Endothelial cell of umbilical vein (primary cell): ENCODE results near the gene PHC2. TPM values are rescaled to one million over a fixed set of nuclear protein-coding genes. Genes with fewer than 3 reads are reported as not detected.

ENCODE experiments used
- BruUV-seq: library from RNA; stranded (reverse); fragments of 400-500 nt; replicated peaks from 2 replicates; lab custom pipeline; 2021; lab: Mats Ljungman, UMichigan
- CTCF ChIA-PET: fragments of 300-600, 350-600 bp; sonication (Branson Sonifier 250); formaldehyde crosslinking; loops from one replicate; lab custom pipeline; 2021; ENCODE audit warnings: antibody characterized with exemption, inconsistent platforms; lab: Charles Lee
- POLR2A ChIA-PET: fragments of 300-600, 350-600 bp; sonication (Branson Sonifier 250); formaldehyde crosslinking; loops from one replicate; lab custom pipeline; 2021; ENCODE audit warnings: antibody characterized with exemption, inconsistent platforms; lab: Charles Lee
- DNase-seq: peaks from one replicate; pipeline ENCODE4 v3.0.0-alpha.2; 2011; ENCODE audit warnings: low read depth, low spot score
- FAIRE-seq: peaks from 2 replicates; lab custom pipeline; 2011; peaks lifted over from hg19 to GRCh38; lab: Jason Lieb, UNC
- H2AFZ ChIP-seq: 2 replicates; pipeline ENCODE4 v1.6.0; 2012; ENCODE audit warnings: low read depth, low read length, control low read depth, inconsistent platforms
- H3K27ac ChIP-seq: 2 replicates; pipeline ENCODE4 v1.5.1; 2011; ENCODE audit warnings: low read depth, mild to moderate bottlenecking, control low read depth, low read length, moderate library complexity; ENCODE audit not compliant: insufficient read depth
- H3K27me3 ChIP-seq, 2 experiments: 2 replicates each; pipeline versions ENCODE4 v1.6.0 to v1.6.1; 2011; ENCODE audit warnings: low read length in 2 of 2, mixed read lengths in 1 of 2; ENCODE audit not compliant: control insufficient read depth in 2 of 2, insufficient read depth in 2 of 2
- H3K36me3 ChIP-seq, 2 experiments: 2 replicates in 1 of 2; 3 replicates in 1 of 2; pipeline ENCODE4 v1.5.1; 2011; ENCODE audit warnings: low read length in 2 of 2, mild to moderate bottlenecking in 1 of 2, moderate library complexity in 1 of 2; ENCODE audit not compliant: control insufficient read depth in 2 of 2, insufficient read depth in 2 of 2; ENCODE audit errors: extremely low read depth in 1 of 2
- H3K4me1 ChIP-seq: 3 replicates; pipeline ENCODE4 v1.5.1; 2011; ENCODE audit warnings: mild to moderate bottlenecking, low read length; ENCODE audit not compliant: control insufficient read depth, insufficient read depth; ENCODE audit errors: extremely low read depth
- H3K4me2 ChIP-seq: 2 replicates; pipeline ENCODE4 v1.6.1; 2011; ENCODE audit warnings: low read length, control low read depth, mixed read lengths; ENCODE audit not compliant: insufficient read depth
- H3K4me3 ChIP-seq, 3 experiments: fragments of 200-600 bp in 1 of 3; sonication (generic), shearing (Covaris generic) in 1 of 3; replicated peaks in 1 of 3; 2 replicates each; pipeline ENCODE4 v1.5.1; 2011 to 2016; ENCODE audit warnings: control low read depth in 3 of 3, low read length in 3 of 3, mild to moderate bottlenecking in 2 of 3, inconsistent platforms in 1 of 3, low read depth in 1 of 3, moderate library complexity in 1 of 3; ENCODE audit not compliant: insufficient read depth in 1 of 3
- H3K79me2 ChIP-seq: 2 replicates; pipeline ENCODE4 v1.6.0; 2012; ENCODE audit warnings: low read length, inconsistent platforms; ENCODE audit not compliant: control insufficient read depth, insufficient read depth
- H3K9ac ChIP-seq: replicated peaks from 2 replicates; pipeline ENCODE3; 2011; ENCODE audit warnings: low read length, control low read depth; ENCODE audit not compliant: insufficient read depth; ENCODE audit errors: extremely low read depth
- H3K9me1 ChIP-seq: replicated peaks from 3 replicates; pipeline ENCODE4 v1.6.0; 2011; ENCODE audit warnings: mild to moderate bottlenecking, low read length; ENCODE audit not compliant: control insufficient read depth, insufficient read depth; ENCODE audit errors: extremely low read depth
- H3K9me3 ChIP-seq: replicated peaks from 2 replicates; pipeline ENCODE4 v1.5.1; 2012; ENCODE audit warnings: low read length, inconsistent platforms; ENCODE audit not compliant: control insufficient read depth, insufficient read depth
- H4K20me1 ChIP-seq: replicated peaks from 2 replicates; pipeline ENCODE3; 2011; ENCODE audit warnings: mild to moderate bottlenecking, low read length; ENCODE audit not compliant: control insufficient read depth, insufficient read depth; ENCODE audit errors: extremely low read depth
- CTCF ChIP-seq, 2 donors: IDR thresholded peaks; 1 replicate in 1 of 2; 2 replicates in 1 of 2; pipeline ENCODE4 v1.5.1; 2011; ENCODE audit warnings: low read length in 2 of 2, mild to moderate bottlenecking in 2 of 2, moderate library complexity in 2 of 2, control low read depth in 1 of 2, inconsistent platforms in 1 of 2, low read depth in 1 of 2; ENCODE audit not compliant: insufficient read depth in 1 of 2; ENCODE audit errors: extremely low read depth in 1 of 2
- EZH2 ChIP-seq: IDR thresholded peaks from 2 replicates; pipeline ENCODE4 v1.6.1; 2012; ENCODE audit warnings: borderline replicate concordance, low read depth, mild to moderate bottlenecking, moderate library complexity, low read length, inconsistent platforms; ENCODE audit not compliant: severe bottlenecking
- FOS ChIP-seq: IDR thresholded peaks from 2 replicates; pipeline ENCODE4 v1.6.1; 2011; ENCODE audit warnings: mild to moderate bottlenecking, low read length, moderate library complexity, borderline replicate concordance; ENCODE audit not compliant: insufficient read depth
- GATA2 ChIP-seq: IDR thresholded peaks from 2 replicates; pipeline ENCODE4 v1.7.0; 2011; ENCODE audit warnings: low read depth, mild to moderate bottlenecking, moderate library complexity, mixed read lengths, low read length; ENCODE audit not compliant: insufficient read length, insufficient read depth
- JUN ChIP-seq: IDR thresholded peaks from 2 replicates; pipeline ENCODE4 v1.6.1; 2011; ENCODE audit warnings: borderline replicate concordance, low read depth; ENCODE audit not compliant: insufficient read length, insufficient read depth
- MAX ChIP-seq: IDR thresholded peaks from 2 replicates; pipeline ENCODE4 v1.6.1; 2011; ENCODE audit not compliant: insufficient read depth, insufficient read length
- MYC ChIP-seq: IDR thresholded peaks from one replicate; pipeline ENCODE4 v1.6.1; 2011; ENCODE audit warnings: mild to moderate bottlenecking, low read depth, low read length
- POLR2A ChIP-seq: IDR thresholded peaks from 2 replicates; pipeline ENCODE4 v1.6.1; 2012; ENCODE audit warnings: low read depth, mild to moderate bottlenecking, control low read depth, low read length
- POLR2AphosphoS5 ChIP-seq: IDR thresholded peaks from 2 replicates; pipeline ENCODE4 v1.6.1; 2012; ENCODE audit warnings: low read depth, mild to moderate bottlenecking, control low read depth, low read length, moderate library complexity; ENCODE audit not compliant: insufficient read depth
- dilution Hi-C: fragments of 300-500 bp; cut with MboI; formaldehyde crosslinking; loops from one replicate; pipeline ENCODE4 v1.15.0; 2019; ENCODE audit warnings: low sequenced_read_pairs; ENCODE audit not compliant: extremely low pct_ligation_motif_present
- intact Hi-C: fragments of 100-400 bp; cut with micrococcal nuclease; formaldehyde crosslinking; loops from one replicate; pipeline ENCODE4 v1.10.0; 2022
- polyA plus RNA-seq, 4 experiments: library from polyadenylated mRNA; depleted of rRNA in 3 of 4; stranded (reverse) in 3 of 4; unstranded in 1 of 4; fragments of >200 nt; gene quantifications; 2 replicates each; pipeline versions ENCODE4 v1.2.1 to v1.2.3, GENCODE V29; 2011 to 2012; ENCODE audit warnings: missing spikeins in 1 of 4
- total RNA-seq: library from RNA; stranded (reverse); gene quantifications from 2 replicates; pipeline ENCODE4 v1.2.3, GENCODE V29; 2021

The PHC2 gene
- total and polyA plus RNA-seq, 2 donors (not counting 3 experiments of a cell fraction or from before 2014, with no cell fraction given) = 65.6 to 79.0 TPM

GRCh38 chr1:33454646-33455282 is 23.9 kb upstream of the PHC2 start:
- dilution Hi-C loops (no loop called here), intact Hi-C loops (loop anchor here (1.0 to 5.0 kb wide), 5 partner anchors 23 to 342 kb away; partner anchors contain the start of gene PHC2)
- no peak overlapping the region for H3K4me2 ChIP-seq
- no peak overlapping the region for H3K27ac ChIP-seq
- no peaks in the 10 kb centered on the region for H3K9me1 ChIP-seq
- no peak overlapping the region for H3K9ac ChIP-seq
- CTCF ChIA-PET = interaction anchor here (1.0 to 1.9 kb wide), 5 partner anchors 12 to 328 kb away, joined by 4 to 26 read pairs (median 4); no protein-coding TSS in a partner anchor
- no peak for DNase-seq
- no peak overlapping the region for H2AFZ ChIP-seq
- POLR2A ChIA-PET = interaction anchor here (1.4 kb wide), 1 partner anchor 159 kb away, joined by 8 read pairs; no protein-coding TSS in a partner anchor
- BruUV-seq = no TSS peak
- H3K79me2 ChIP-seq = no peaks in the 10 kb centered on the region
- FAIRE-seq = no peak
- peaks cover 8% of the 10 kb centered on the region for H3K4me1 ChIP-seq
- no peaks in the 10 kb centered on the region for H3K36me3 ChIP-seq
- TF ChIP-seq MYC (no peak), MAX (no peak), EZH2 (no peak), FOS (no peak), GATA2 (no peak), POLR2A (no peak), CTCF (IDR thresholded peaks at IDR 0.05; ENCODE audit: extremely low read depth in 1 of 2, insufficient read depth in 1 of 2, low read depth in 1 of 2, low read length in 2 of 2) (no peak), POLR2AphosphoS5 (no peak), JUN (no peak)
- no peaks in the 10 kb centered on the region for H3K9me3 ChIP-seq
- no peak overlapping the region for H3K4me3 ChIP-seq
- H4K20me1 ChIP-seq = no peaks in the 10 kb centered on the region
- no peaks in the 10 kb centered on the region for H3K27me3 ChIP-seq
